ENCODE data around the gene HAUS3. TPM values are rescaled to one million over a fixed set of nuclear protein-coding genes. Genes with fewer than 3 reads are reported as not detected.

Gene HAUS3
- total and polyA plus RNA-seq, 4 donors: 5.6 to 21.0 (median 12.1) TPM

- H3K27me3 ChIP-seq (ENCODE audit: control insufficient read depth in 3 of 3, insufficient read depth in 3 of 3, low read length in 2 of 3): no peaks in the 10 kb centered on the region
- H3K4me1 ChIP-seq (ENCODE audit: control insufficient read depth in 5 of 5, insufficient read depth in 5 of 5, low read length in 5 of 5): peaks cover 0 to 36% (median 15%) of the 10 kb centered on the region in 5 donors
- no peak overlapping the region for H3K9ac ChIP-seq (ENCODE audit: insufficient read depth in 1 of 2, low read length in 2 of 2)
- no peak for TF ChIP-seq CTCF (IDR thresholded peaks at IDR 0.05; ENCODE audit: control extremely low read depth, extremely low read depth)
- DNase-seq (peak in 1 of 3 donors; percentile 11), ATAC-seq (ENCODE audit: insufficient read depth, low FRiP score) (no peak)
- H3K4me3 ChIP-seq: no peak overlapping the region
- peak overlapping the region in 1 of 2 donors; percentile 91 for H3K27ac ChIP-seq (ENCODE audit: low read depth in 1 of 2, low read length in 1 of 2)
- no peaks in the 10 kb centered on the region for H3K9me3 ChIP-seq (ENCODE audit: control insufficient read depth in 4 of 4, insufficient read depth in 3 of 4, low read length in 3 of 4)
- peaks cover 8 to 63% (median 34%) of the 10 kb centered on the region in 4 donors for H3K36me3 ChIP-seq (ENCODE audit: control insufficient read depth in 4 of 4, insufficient read depth in 4 of 4, low read length in 4 of 4)
- 77 to 80% methylated on average over 32 of the region's 32 CpGs for WGBS, 2 donors
These were observed 13.0 kb upstream of the HAUS3 start for GRCh38 chr4:2254665-2255500.

- DNase-seq (peak in 1 of 3 donors; percentile 10), ATAC-seq (ENCODE audit: insufficient read depth, low FRiP score) (no peak)
- Histone ChIP-seq H3K4me3 (no peak overlapping the region), H3K9me3 (ENCODE audit: control insufficient read depth in 4 of 4, insufficient read depth in 3 of 4, low read length in 3 of 4) (no peaks in the 10 kb centered on the region), H3K27me3 (ENCODE audit: control insufficient read depth in 3 of 3, insufficient read depth in 3 of 3, low read length in 2 of 3) (no peaks in the 10 kb centered on the region), H3K9ac (ENCODE audit: insufficient read depth in 1 of 2, low read length in 2 of 2) (no peak overlapping the region), H3K4me1 (ENCODE audit: control insufficient read depth in 5 of 5, insufficient read depth in 5 of 5, low read length in 5 of 5) (peaks cover 0 to 29% (median 15%) of the 10 kb centered on the region in 5 donors), H3K36me3 (ENCODE audit: control insufficient read depth in 4 of 4, insufficient read depth in 4 of 4, low read length in 4 of 4) (peaks cover 8 to 66% (median 40%) of the 10 kb centered on the region in 4 donors), H3K27ac (ENCODE audit: low read depth in 1 of 2, low read length in 1 of 2) (peak overlapping the region in 1 of 2 donors; percentile 1)
- WGBS, 2 donors: 88 to 90% methylated on average over 32 of the region's 32 CpGs
- TF ChIP-seq CTCF (IDR thresholded peaks at IDR 0.05; ENCODE audit: control extremely low read depth, extremely low read depth): no peak
These were observed 11.5 kb upstream of the HAUS3 start for GRCh38 chr4:2253160-2254084.

GRCh38 chr4:2252530-2253091 is 10.7 kb upstream of the HAUS3 start:
- no peak for TF ChIP-seq CTCF (IDR thresholded peaks at IDR 0.05; ENCODE audit: control extremely low read depth, extremely low read depth)
- Histone ChIP-seq H3K36me3 (ENCODE audit: control insufficient read depth in 4 of 4, insufficient read depth in 4 of 4, low read length in 4 of 4) (peaks cover 8 to 66% (median 36%) of the 10 kb centered on the region in 4 donors), H3K9me3 (ENCODE audit: control insufficient read depth in 4 of 4, insufficient read depth in 3 of 4, low read length in 3 of 4) (no peaks in the 10 kb centered on the region), H3K4me3 (no peak overlapping the region), H3K9ac (ENCODE audit: insufficient read depth in 1 of 2, low read length in 2 of 2) (no peak overlapping the region), H3K27me3 (ENCODE audit: control insufficient read depth in 3 of 3, insufficient read depth in 3 of 3, low read length in 2 of 3) (no peaks in the 10 kb centered on the region), H3K4me1 (ENCODE audit: control insufficient read depth in 5 of 5, insufficient read depth in 5 of 5, low read length in 5 of 5) (peaks cover 0 to 22% (median 15%) of the 10 kb centered on the region in 5 donors), H3K27ac (ENCODE audit: low read depth in 1 of 2, low read length in 1 of 2) (no peak overlapping the region)
- no peak for ATAC-seq (ENCODE audit: insufficient read depth, low FRiP score)
- 87 to 92% methylated on average over 11 to 12 of the region's 12 CpGs for WGBS, 2 donors
- peak in 1 of 3 donors; percentile 11 for DNase-seq
